Stimulated activated CD4-positive, alpha-beta T cell treated with anti-CD3 and anti-CD28 coated beads, Interleukin-4, amount 100 ng/mL, for 48 hours (primary cell): ENCODE results near the gene CDK4.

Experiments used
- DNase-seq, 2 donors: peaks; one replicate each; pipeline ENCODE4 v3.0.0-alpha.2; 2020; ENCODE audit warnings: low read depth in 2 of 2

The CDK4 gene

DNA sequence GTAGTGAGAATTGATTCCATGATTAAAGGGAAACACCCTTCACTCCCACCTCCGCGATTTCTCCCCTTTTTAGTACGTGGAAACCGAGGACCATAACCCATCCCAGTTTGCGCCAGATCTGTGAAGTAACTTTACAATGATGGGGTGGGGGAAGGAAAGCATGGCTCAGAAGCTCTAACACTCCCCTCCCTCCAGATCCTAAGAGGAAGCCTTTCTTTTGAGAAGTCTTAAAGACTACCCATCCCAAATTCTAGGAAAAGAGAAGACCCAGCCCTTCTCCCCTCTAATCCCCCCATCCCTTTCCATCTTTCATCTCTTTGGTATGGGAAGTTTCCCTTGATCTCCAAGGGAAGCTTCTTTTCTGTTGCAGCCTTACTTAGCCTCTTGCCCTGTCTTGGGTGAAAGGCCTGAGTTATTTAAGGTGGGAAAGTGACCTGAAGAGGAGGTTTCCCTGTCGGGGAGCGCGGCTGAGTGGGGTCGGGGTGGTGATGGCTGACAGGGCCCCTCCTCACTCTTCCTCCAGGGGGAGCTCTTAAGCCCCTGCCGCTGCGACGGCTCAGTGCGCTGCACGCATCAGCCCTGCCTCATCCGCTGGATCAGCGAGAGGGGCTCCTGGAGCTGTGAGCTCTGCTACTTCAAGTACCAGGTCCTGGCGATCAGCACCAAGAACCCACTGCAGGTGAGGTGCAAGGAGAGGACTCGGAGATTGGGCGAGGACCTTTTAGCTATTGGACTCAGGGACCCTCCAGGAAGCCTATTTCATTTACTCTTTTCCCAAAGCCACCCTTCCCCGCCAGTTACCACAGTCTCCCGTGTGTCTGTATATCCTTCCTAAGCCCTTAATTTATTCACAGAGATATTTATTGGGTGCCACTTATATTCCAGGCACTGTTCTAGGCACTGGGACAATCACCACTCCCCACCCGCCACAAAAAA, 4.6 kb upstream of the CDK4 start:
- DNase-seq: peak; percentile 65

DNA sequence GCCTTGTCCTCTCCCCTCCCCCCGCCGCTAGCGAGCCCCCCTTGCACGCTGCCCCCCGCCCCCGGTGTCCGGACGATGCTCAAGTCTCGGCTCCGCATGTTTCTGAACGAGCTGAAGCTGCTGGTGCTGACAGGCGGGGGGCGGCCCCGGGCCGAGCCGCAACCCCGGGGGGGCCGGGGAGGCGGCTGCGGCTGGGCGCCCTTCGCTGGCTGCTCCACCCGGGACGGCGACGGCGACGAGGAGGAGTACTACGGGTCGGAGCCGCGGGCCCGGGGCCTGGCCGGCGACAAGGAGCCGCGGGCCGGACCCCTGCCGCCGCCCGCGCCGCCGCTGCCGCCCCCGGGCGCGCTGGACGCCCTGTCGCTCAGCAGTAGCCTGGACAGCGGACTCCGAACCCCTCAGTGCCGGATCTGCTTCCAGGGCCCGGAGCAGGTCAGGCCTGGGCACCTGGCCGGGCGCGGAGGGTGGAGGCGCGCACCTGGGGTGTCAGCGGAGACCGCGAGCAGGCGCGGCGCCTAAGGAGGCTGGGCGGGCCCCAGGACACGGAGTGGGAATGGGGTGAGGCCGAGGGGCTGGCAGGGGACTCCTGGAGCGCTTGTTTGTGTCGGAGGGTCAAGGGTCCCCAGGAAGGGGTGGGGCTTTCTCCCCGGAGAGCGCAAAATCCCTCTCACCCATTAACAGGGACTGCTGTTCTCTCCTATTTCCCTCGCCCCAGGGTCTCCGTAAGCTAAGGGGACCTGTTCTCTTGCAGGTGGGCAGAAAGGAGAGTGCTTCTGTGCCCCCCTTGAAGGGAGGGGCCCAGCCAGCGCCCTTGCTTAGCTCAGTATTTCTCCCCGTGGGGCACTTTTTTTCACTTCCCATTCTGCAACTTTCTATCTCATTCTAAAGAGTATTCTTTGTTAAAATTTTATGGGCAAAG, 3.6 kb upstream of the CDK4 start:
- DNase-seq: no peak

DNA sequence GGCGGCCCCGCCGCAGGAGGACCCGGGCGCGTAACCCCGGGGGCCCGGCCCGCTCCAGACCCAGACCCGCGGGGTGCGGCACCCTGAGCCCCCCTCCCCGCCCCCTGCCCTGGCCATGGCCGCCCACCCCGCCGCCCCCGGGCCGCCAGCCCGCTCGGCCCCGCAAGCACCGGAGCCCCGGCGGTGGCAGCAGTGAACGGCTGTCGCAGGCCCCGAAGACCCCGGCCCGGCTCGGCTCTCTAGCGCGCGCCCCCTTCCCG, 3.0 kb upstream of the CDK4 start:
- DNase-seq: no peak

DNA sequence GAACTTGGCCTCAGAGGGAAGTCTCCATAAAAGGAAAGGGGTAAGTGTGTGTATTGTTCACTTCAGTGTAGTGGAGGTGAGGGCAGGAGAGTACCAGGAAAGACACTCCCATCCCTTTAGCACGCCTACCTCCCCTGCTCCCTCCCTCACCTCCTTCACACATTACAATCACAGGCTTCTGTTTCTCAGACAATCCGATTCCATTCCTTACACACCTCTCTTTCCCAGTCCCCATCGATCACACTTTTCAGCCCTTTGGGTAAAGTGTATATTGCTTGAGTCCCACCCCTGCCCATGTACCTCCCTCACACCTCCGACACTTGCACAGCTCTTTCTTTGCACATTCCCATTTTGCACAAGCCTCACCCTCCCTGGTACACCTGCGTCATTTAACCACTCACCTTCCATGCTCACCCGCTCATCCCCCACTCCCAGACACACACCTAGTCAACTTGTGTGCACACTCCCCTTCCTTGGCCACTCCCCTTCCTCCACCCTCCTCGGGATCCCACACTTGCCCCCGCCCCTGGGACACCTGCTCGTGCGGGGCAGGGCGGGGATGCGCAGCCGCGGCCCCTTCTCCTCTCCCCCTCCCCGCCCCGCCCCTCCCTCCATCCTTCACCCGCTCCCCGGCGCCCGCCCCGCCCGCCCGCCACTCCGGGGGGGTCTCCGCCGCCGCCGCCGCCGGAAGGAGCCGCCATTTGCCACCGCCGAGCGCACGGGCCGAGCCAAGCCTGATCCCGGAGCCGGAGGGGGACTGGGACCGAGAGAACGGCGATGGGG, 2.5 kb upstream of the CDK4 start, which contains the start of gene MARCHF9:
Gene MARCHF9, plus strand, starts transcription at position 693 of the 783 bp plus-strand sequence. CDS start 426 bp downstream, outside the sequence.
- peak; percentile 75 to 83 for DNase-seq

GRCh38 chr12:57753756-57754337, 1.7 kb upstream of the CDK4 start:
- no peak for DNase-seq

- no peak for DNase-seq
Measured at GRCh38 chr12:57752668-57753000, 524 bp upstream of the CDK4 start.

GRCh38 chr12:57751432-57751787, 700 bp downstream of the CDK4 start:
- DNase-seq: no peak

DNA sequence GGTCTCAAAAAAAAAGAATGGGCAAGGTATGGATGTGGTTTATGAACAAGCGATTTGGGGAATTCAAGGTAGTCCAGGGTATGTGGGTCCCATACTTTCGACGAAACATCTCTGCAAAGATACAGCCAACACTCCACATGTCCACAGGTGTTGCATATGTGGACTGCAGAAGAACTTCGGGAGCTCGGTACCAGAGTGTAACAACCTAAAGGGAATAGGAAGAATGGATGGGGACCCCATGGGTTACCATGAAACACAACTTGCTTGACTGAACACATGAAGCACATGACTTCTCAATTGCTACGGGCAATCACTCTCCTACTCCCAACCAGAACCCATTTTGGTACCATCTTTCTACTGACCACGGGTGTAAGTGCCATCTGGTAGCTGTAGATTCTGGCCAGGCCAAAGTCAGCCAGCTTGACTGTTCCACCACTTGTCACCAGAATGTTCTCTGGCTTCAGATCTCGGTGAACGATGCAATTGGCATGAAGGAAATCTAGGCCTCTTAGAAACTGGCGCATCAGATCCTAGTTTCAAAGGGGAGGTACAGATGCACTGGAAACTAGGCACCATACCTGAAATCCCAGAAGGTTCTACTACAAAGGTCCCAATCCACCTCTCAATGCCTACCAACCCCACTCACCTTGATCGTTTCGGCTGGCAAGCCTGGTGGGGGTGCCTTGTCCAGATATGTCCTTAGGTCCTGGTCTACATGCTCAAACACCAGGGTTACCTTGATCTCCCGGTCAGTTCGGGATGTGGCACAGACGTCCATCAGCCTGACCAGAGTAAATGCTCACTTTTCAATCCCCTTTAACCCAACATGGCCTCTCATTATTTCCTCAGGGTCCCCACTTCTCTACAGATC, 1.3 kb downstream of the CDK4 start:
- DNase-seq: no peak

- DNase-seq: no peak
Measured at GRCh38 chr12:57749061-57749460, 3.0 kb downstream of the CDK4 start.

DNA sequence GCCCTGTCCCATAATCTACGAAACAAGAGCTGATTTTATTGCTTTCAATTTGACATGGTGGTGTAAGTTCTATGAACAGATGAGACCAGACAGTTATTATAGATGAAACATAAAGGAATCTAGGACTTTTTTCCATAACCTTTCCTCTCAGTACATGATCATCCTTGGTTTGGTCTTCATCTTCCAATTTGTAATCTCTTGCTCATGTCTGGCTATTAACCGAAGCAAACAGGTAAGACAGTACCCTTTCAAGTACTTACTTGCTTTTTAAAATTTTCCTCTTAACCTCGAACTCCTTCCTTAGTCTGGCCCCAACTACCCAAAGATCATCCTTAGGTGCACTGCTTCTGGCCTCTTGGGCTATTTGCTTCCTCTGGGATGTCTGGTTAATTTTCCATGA, 6.1 kb downstream of the CDK4 start:
- no peak for DNase-seq

GRCh38 chr12:57745485-57745881, 6.6 kb downstream of the CDK4 start:
- no peak for DNase-seq

- DNase-seq: peak; percentile 93
Measured at GRCh38 chr12:57744777-57745484, 7.2 kb downstream of the CDK4 start, which contains the start of gene TSPAN31. Gene TSPAN31, plus strand, starts transcription at chr12:57745039. Its CDS starts 116 bp downstream, at chr12:57745155.

- peak; percentile 57 to 77 for DNase-seq
Measured at GRCh38 chr12:57744194-57744776, 7.8 kb downstream of the CDK4 start.

- no peak for DNase-seq
Measured at GRCh38 chr12:57743769-57744168, 8.3 kb downstream of the CDK4 start.

- DNase-seq: peak; percentile 59 to 79
Measured at GRCh38 chr12:57741844-57742738, 10.0 kb downstream of the CDK4 start.

DNA sequence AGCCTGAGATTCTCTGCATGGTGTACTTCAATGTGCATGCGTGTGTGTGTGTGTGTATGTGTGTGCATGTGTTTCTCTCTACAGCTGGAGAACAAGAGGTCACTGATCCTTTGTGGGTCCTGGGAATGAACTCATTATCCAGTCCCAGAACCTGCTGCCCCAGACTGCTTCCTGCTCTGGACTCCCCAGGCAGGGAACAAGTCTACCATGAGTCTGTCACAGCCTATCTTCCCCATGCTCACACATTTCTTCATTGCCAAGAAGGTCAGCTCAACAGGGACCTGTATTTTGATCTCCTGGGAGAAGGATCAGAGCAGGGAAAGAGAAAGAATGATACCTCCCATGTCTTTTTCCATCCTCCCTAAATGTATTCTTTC, 10.7 kb downstream of the CDK4 start:
- no peak for DNase-seq

DNA sequence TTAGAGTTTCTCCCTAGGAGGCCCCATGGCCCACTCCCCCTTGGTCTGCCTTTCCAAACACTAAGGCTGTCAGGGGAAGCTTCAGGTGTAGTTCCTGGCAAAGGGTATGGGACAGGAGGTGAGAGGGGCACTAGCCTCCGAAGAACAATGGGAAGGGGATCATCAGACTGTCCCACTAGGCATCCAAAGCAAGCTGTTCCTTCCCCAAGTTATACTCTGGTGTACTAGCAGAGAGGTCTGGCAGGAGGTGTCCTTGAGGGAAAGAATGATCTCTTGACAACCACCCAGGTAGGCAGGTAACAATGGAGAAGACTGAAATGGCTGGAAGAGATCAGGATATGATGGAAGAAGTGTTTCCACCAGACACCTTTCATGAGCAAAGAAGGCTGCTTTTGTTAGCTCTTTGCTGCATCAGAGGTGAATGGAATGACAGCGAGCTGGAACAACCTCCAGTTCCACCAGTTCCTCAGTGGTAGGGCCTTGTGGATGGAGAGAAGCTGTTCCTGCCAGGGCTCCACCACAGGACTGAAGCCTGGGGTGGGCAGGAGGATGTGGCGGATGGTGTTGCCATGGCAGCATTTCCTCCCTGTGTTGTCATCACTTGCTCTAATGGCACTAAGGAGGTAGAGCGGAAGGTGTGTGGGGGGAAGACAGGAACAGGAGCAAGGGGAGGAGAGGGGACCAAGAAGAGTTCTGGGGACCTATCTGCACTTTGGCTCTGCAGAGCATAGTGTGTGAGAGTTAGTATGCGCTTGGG, 11.3 kb downstream of the CDK4 start:
- peak; percentile 44 to 65 for DNase-seq
